ENCODE measurements around the gene PPT2. TPM values are rescaled to one million over a fixed set of nuclear protein-coding genes. Genes with fewer than 3 reads are reported as not detected.
A peak's percentile ranks its signal among the peaks of the same experiment; 100 is the strongest.
"Not testable (repeated sequence)": the region's sequence is repeated elsewhere in the genome, so short reads cannot be mapped to it uniquely, and the experiment has no call there.

The PPT2 gene
- total and polyA plus RNA-seq, 2 donors, result 20.0 to 29.6 TPM

DNA sequence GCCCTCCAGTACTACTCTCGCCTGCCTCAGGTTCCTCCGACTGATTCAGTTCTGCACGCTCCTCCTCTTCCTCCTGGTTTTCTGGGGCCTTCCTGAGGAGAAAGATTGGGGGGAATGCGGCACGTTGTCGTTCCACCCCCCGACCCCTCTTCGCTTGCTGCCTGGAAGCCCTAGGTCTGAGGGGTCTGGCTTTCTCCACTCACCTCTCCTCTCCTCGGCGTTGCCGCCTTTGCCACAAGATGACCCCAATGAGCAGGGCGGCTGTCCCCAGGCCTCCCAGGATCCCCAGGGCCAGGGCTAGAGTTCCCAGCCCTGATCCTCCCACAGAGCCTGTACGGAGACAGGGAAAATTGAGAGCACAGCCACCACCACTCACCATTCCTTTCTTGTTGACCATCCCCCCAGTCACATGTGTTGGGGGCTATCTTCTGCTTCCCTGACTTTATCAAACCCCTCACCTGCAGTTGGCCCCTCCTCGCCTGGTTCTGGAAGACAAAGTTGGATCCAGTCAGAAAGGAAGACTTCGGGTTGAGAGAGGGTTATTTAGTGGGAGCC is 27.3 kb downstream of the PPT2 start:
- Histone ChIP-seq H3K4me1 (ENCODE audit: insufficient read depth) (no peaks in the 10 kb centered on the region), H3K27ac (ENCODE audit: low read depth) (no peak overlapping the region)
- 88% methylated on average over 15 of the region's 15 CpGs for WGBS

DNA sequence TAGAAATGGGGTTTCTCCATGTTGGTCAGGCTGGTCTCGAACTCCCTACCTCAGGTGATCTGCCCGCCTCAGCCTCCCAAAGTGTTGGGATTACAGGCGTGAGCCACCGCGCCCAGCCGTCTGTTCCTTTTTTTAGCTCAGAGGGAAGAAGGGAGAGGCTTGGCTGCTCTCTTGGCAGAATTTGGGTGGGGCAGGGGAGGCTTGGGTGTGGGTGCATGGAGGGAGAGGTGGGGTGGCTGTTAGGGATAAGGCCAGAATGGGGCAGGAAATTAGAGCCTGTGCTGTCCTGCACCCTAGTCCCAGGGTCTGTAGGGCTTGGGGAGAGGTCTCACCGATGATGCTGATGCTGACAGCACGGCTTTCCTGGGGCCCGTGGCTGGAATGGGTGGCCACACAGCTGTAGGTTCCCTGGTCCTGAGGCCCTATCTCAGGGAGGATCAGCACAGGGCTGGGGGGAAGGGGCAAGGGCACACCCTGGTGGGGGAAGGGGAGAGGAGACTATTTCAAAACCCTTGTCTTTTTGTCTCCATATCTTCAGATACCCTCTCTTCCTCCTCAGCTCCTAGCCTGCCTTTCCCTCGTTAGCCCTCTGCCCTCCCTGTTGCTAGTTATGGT is 28.1 kb downstream of the PPT2 start:
- Histone ChIP-seq H3K4me1 (ENCODE audit: insufficient read depth) (no peaks in the 10 kb centered on the region), H3K4me3 (ENCODE audit: low read depth, low read length) (no peak overlapping the region), H3K27ac (ENCODE audit: low read depth) (no peak overlapping the region), H3K36me3 (ENCODE audit: insufficient read depth) (no peaks in the 10 kb centered on the region)
- DNase-seq (ENCODE audit: extremely low spot score), result no peak
- WGBS, result 83% methylated on average over 10 of the region's 10 CpGs

More for the DNA sequence above, 27.3 kb downstream of the PPT2 start:
- Histone ChIP-seq H3K36me3 (ENCODE audit: insufficient read depth) (no peaks in the 10 kb centered on the region), H3K4me3 (ENCODE audit: low read depth, low read length) (no peak overlapping the region)
- no peak for DNase-seq (ENCODE audit: extremely low spot score)

DNA sequence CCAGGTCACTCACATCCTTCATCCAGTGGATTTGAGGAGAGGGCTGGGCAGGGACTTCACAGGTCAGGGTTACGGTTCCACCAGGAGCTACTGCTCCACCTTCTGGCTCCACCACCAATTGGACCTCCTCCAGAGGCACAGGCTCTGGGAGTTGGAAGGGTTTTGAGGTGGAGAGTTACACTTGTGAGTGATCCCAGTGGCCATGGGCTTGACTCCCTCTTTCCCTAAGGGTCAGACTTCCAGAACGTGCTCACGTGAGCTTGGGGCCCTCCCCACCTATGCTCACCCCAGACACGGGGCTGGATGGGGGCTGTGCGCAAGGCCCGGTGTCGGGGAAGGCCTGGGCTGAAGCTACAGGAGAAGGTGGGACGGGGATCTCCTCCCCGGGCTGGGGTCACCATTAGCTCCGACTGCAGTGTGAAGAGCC is 28.6 kb downstream of the PPT2 start:
- WGBS, result 86% methylated on average over 10 of the region's 10 CpGs
- Histone ChIP-seq H3K36me3 (ENCODE audit: insufficient read depth) (no peaks in the 10 kb centered on the region), H3K4me1 (ENCODE audit: insufficient read depth) (no peaks in the 10 kb centered on the region), H3K27ac (ENCODE audit: low read depth) (no peak overlapping the region), H3K4me3 (ENCODE audit: low read depth, low read length) (no peak overlapping the region)
- no peak for DNase-seq (ENCODE audit: extremely low spot score)

DNA sequence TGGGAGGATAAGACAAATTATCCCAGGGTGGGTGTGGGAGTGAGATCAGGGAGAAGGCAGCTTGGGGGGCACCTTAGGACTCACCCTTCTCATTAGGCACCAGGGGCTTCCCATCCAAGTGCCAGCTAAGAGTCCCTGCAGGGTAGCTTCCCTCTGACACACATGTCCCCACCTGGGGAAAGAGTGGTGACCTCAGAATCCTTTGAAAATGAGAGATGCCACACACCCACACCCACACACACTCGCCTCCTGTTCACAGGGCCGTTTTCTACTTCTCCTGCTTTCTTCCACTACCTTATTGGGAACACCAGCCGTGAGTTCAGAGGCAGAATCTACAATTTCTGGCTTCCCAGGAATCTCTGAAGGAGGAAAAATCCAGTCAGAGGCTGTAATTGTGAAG is 29.1 kb downstream of the PPT2 start:
- no peak for DNase-seq (ENCODE audit: extremely low spot score)
- no peak overlapping the region for H3K4me3 ChIP-seq (ENCODE audit: low read depth, low read length)
- no peak overlapping the region for H3K27ac ChIP-seq (ENCODE audit: low read depth)
- 86% methylated on average over 3 of the region's 3 CpGs for WGBS
- H3K36me3 ChIP-seq (ENCODE audit: insufficient read depth), result no peaks in the 10 kb centered on the region
- no peaks in the 10 kb centered on the region for H3K4me1 ChIP-seq (ENCODE audit: insufficient read depth)

DNA sequence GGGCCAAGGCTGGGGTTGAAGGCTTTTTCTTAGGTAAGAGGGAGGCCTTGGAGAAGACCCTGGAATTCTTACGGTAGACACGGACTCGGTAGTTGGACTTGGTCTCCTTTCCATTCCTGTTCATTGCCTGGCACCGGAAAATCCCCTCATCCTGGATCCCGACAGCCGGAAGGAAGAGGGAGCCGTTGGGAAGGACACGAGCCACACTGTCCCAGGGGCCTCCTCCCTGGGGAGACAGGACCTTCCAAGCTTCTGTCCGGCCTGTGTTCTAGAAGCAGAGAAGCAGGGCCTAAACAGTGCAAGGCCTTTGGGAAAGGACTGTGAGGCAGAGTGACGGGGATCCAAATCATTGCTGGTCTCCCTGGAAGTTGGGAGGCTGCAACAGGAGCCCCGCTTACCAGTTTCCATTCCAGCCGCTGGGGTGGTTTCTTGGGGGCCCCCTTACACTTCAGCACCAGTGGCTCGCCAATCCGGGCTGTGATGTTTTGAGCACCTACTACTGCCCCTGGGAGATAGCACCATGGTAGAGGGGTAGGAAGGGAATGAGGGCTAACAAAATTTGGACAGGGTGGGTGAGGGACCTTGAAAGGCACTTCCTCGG is 29.6 kb downstream of the PPT2 start:
- 82% methylated on average over 15 of the region's 15 CpGs for WGBS
- no peaks in the 10 kb centered on the region for H3K4me1 ChIP-seq (ENCODE audit: insufficient read depth)
- H3K4me3 ChIP-seq (ENCODE audit: low read depth, low read length), result no peak overlapping the region
- no peak for DNase-seq (ENCODE audit: extremely low spot score)
- no peak overlapping the region for H3K27ac ChIP-seq (ENCODE audit: low read depth)
- H3K36me3 ChIP-seq (ENCODE audit: insufficient read depth), result no peaks in the 10 kb centered on the region

DNA sequence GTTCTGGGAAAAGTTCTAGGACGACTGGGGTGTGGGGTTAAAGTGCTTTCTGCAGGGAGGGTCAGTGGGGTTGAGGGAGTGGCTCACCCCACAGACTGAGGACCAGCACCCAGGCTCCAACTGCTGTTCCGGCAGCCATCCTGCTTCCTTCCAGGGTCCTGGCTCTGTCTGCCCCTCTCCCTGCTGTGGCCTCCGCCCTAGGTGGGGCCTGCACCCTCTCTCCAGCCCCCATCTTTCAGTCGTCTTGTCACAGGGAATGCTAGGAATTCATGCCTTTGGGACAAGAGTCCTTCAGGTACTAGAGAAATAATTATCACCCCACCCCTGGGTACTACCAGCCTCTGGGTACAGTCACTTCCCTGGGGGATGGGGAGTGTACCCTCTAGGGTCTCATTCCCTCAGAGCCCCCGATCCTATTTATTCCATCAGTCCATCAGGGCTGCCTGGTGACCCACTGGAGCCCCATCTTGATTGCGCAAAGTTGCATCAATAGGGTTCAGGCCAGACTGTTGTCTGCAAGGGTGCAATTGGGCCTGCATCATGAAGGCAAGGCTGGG is 30.2 kb downstream of the PPT2 start, which contains the start of gene AGER:
Gene AGER, minus strand, starts transcription at position 170 of the 557 bp plus-strand sequence. Its CDS starts 31 bp downstream, at position 139.
- WGBS, result 69% methylated on average over 6 of the region's 6 CpGs
- H3K4me3 ChIP-seq (ENCODE audit: low read depth, low read length), result no peak within 1 kb of the TSS
- H3K27ac ChIP-seq (ENCODE audit: low read depth), result no peak within 1 kb of the TSS
- DNase-seq (ENCODE audit: extremely low spot score), result no peak
- no peaks in the 10 kb centered on the region for H3K36me3 ChIP-seq (ENCODE audit: insufficient read depth)
- H3K4me1 ChIP-seq (ENCODE audit: insufficient read depth), result no peaks in the 10 kb centered on the region

DNA sequence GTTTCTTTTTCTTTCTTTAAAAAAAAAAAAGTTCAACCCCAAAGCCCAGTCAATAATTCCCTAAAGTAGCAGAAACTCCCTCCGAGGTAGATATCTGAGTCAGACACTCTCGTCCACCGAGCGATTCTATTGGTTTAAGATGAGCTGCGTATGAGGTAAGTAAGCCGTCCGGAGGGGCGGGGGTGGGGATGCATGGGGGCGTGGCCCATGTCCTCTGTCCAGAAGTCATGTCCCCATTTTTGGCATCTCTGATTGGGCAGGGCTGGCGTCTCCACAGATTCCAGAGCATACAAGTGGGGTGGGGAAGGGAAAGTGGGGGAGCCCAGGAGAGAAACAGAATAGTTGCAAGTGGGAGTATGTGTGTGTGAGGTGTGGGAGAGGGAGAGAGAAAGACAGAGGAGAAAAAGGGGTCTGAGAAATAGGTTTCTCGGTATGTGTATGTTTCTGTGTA is 31.8 kb downstream of the PPT2 start:
- WGBS, result 17% methylated on average over 11 of the region's 11 CpGs
- DNase-seq (ENCODE audit: extremely low spot score); H3K27ac ChIP-seq (ENCODE audit: low read depth); H3K36me3 ChIP-seq (ENCODE audit: insufficient read depth); H3K4me3 ChIP-seq (ENCODE audit: low read depth, low read length); H3K4me1 ChIP-seq (ENCODE audit: insufficient read depth): not testable (repeated sequence)

DNA sequence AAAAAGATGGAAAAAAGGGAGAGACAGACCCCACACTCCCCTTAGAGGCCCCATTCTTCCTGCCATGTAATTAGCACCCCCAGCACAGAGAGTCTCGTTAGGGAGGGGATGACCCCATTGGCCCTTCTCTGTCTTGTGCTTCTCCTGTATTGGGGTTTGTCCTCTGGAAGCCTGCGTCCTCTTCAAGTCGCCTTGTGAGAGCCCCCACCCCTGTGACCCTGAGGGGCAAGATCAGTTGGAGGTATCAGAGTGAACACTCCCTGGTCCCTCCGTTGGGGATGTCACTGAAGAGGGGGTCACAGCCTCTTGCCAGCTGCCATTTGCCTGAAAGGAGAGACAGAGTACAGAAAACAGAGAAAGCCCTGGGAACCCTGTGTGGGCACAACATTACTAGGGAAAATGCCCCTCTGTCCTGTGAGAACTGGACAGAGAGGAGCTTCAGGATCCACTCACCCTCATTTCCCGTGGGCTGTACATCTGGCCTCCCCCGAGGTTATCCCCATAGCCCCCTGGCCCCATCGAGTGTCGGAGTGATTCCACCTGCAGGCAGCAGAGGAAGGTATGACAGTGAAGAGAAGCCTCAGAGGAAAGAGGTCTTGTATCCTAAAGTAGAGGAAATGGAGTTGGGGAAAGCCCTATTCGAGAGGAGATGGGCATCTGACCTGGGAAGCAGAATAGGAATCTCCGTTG is 32.4 kb downstream of the PPT2 start:
- not testable (repeated sequence) for H3K4me3 ChIP-seq (ENCODE audit: low read depth, low read length); DNase-seq (ENCODE audit: extremely low spot score); H3K36me3 ChIP-seq (ENCODE audit: insufficient read depth); H3K4me1 ChIP-seq (ENCODE audit: insufficient read depth); H3K27ac ChIP-seq (ENCODE audit: low read depth)
- WGBS, result 60% methylated on average over 10 of the region's 10 CpGs

DNA sequence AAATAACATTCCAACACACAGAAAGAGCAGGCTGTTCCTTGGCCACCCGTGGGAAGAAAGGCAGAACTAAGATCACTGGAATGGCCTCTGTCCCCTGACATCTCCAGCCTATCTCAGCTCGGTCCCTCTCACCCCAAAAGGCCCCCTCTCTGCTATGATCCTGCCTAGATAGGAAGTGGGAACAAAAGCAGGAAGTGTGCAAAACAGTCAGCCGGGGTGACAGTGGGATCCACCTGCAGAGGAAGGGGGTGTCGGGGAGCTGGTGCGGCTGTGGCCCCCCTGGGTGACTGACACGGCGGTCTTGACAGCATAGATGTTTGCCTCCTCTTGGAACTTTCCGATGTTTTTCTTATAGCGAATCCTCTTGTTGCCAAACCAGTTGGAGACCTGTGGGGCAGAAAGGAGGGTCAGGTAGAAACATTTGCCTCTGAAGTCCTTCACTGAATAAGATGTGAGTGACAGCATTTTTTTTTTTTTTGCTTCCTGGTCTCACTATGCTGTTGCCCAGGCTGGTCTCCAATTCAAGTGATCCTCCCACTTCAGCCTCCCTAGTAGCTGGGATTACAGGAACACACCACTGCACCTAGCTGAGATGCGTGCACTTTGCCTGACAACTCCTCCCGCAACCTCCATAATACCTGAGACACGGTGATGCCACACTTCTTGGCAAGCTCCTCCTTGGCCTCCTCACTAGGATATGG is 33.2 kb downstream of the PPT2 start:
- Histone ChIP-seq H3K4me3 (ENCODE audit: low read depth, low read length) (no peak overlapping the region), H3K4me1 (ENCODE audit: insufficient read depth) (no peaks in the 10 kb centered on the region), H3K36me3 (ENCODE audit: insufficient read depth) (no peaks in the 10 kb centered on the region), H3K27ac (ENCODE audit: low read depth) (no peak overlapping the region)
- 66% methylated on average over 12 of the region's 12 CpGs for WGBS
- DNase-seq (ENCODE audit: extremely low spot score), result no peak

DNA sequence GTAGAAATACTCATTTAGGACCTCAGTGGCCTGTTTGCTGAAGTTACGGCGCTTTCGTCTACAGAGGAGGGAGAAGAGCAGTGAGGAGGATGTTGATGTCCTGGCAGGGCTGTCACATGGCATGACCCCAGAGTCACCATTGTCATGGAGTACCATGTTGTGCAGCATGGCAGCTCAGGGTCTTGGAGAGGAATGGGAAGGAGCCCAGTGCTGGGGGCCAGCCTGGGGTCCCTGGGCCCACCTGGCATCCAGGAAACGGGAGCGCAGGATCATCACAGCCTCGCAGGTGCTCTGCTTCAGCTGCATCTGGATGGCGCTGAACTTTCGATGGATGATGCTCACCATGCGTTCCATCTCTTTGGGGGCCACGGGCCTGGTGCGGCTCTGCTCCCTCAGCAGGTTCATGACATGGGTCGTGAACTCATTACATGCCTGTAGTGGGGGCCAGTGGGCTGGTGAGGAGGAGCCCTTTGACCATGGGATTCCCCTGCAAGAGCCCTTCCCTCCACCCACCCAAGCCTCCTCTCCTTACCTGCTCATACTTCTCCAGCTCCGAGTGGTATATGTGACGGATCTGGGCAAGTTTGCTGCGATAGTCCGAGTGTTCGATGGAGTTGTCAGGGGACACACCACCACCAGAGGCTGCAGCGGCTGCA is 33.9 kb downstream of the PPT2 start:
- not testable (repeated sequence) for H3K4me3 ChIP-seq (ENCODE audit: low read depth, low read length); H3K4me1 ChIP-seq (ENCODE audit: insufficient read depth); H3K36me3 ChIP-seq (ENCODE audit: insufficient read depth); DNase-seq (ENCODE audit: extremely low spot score); H3K27ac ChIP-seq (ENCODE audit: low read depth)
- 58% methylated on average over 18 of the region's 18 CpGs for WGBS

DNA sequence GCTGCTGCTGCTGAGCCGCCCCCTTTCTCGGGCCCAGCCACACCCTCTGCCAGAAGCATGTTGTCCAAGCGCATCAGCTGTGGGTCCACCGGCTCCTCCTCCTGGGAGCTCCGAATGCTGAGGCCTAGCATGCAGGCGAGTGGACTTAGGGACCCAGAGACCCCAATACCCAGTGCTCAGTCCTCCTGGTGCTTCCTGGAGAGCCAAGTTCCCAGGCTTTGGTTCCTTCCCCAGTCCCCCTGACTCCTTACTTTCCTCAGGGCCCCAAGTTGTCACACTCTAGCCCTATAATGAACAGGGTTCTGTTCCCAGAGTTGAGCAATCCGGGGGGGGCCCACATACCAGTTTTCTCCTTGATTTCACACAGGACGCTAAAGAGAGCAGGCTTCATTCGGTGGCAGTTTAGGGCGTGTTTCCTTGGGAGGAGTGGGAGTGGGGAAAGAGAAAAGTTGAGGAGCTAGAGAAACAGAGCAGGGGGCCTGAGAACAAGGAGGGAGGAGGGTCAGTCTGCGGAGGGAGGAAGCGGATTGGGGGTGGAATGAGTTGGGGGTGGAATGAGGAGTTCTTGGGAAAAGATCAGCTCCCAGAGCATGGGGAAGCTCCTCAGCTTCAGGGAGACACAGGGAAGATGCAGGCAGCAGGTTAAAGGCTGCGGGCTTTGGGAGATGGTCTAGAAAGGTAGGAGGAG is 34.6 kb downstream of the PPT2 start:
- peak overlapping the region; percentile 81 for H3K27ac ChIP-seq (ENCODE audit: low read depth)
- H3K4me3 ChIP-seq (ENCODE audit: low read depth, low read length), result peak overlapping the region; percentile 81
- no peaks in the 10 kb centered on the region for H3K4me1 ChIP-seq (ENCODE audit: insufficient read depth)
- no peak for DNase-seq (ENCODE audit: extremely low spot score)
- 11% methylated on average over 13 of the region's 13 CpGs for WGBS
- H3K36me3 ChIP-seq (ENCODE audit: insufficient read depth), result no peaks in the 10 kb centered on the region

DNA sequence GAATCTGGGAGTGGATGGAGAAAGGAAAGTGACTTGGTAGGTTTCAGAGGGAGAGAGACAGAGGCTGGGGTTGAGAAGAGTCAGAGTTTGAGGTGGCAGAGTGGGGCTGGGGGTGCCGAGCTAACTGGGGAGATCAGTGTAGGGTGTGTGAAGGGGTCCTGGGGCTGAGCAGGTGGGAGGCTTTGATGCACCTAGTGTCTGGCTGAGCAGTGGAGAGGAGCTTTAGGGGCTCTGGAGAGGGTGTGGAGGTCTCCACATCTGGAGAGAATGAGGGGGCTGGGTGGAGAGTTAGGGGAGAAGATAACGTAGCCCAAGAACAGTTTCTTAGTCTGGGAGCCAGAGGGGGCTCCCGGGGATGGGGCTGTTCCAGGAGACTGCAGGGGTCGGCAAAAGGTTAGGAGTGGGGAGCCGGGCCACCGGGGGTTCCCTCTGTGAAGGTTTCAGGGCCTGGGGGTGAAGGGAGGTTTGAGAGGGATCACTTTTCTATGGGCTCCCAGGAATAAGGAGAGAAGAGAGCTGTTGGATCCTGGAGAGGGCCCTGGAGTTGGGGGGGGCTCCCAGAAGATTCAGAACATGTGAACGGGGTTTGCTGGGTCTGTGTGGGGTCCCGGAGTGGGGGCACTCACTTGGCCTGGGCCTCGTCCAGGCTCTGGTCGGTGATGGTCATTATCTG is 35.3 kb downstream of the PPT2 start:
- no peak for DNase-seq (ENCODE audit: extremely low spot score)
- WGBS, result 2% methylated on average over 10 of the region's 10 CpGs

More for the DNA sequence above, 35.3 kb downstream of the PPT2 start:
- Histone ChIP-seq H3K4me3 (ENCODE audit: low read depth, low read length) (peak overlapping the region; percentile 81), H3K4me1 (ENCODE audit: insufficient read depth) (no peaks in the 10 kb centered on the region), H3K36me3 (ENCODE audit: insufficient read depth) (no peaks in the 10 kb centered on the region), H3K27ac (ENCODE audit: low read depth) (peak overlapping the region; percentile 81)
